Mucosa of descending colon (tissue), 3 donors: ENCODE results near the gene TRANK1. TPM values are rescaled to one million over a fixed set of nuclear protein-coding genes. Genes with fewer than 3 reads are reported as not detected.

ENCODE experiments used
- ATAC-seq: fragments of 200-7000 bp; cut with Tn5 transposase; one replicate; pipeline ENCODE4 v1.9.1; 2020; ENCODE audit warnings: mild to moderate bottlenecking, moderate library complexity
- DNase-seq, 3 donors: peaks; one replicate each; pipeline ENCODE4 v3.0.0-alpha.2; 2020
- H3K36me3 ChIP-seq: fragments of 200-600 bp; one replicate; pipeline ENCODE4 v1.8.0; 2021; ENCODE audit warnings: low read depth, mild to moderate bottlenecking
- H3K4me1 ChIP-seq: fragments of 200-600 bp; one replicate; pipeline ENCODE4 v1.8.0; 2021; ENCODE audit warnings: low read depth, mild to moderate bottlenecking
- H3K4me3 ChIP-seq: fragments of 200-600 bp; one replicate; pipeline ENCODE4 v1.8.0; 2021; ENCODE audit warnings: mild to moderate bottlenecking
- H3K9me3 ChIP-seq: fragments of 200-600 bp; one replicate; pipeline ENCODE4 v1.8.0; 2021; ENCODE audit warnings: mild to moderate bottlenecking
- CTCF ChIP-seq: fragments of 200-600 bp; IDR thresholded peaks from one replicate; pipeline ENCODE4 v1.8.0; 2022; ENCODE audit warnings: antibody characterized with exemption, mild to moderate bottlenecking
- intact Hi-C, 2 donors: fragments of 100-400 bp; cut with DNase I in 1 of 2; cut with micrococcal nuclease in 1 of 2; formaldehyde crosslinking; loops; one replicate each; pipeline versions ENCODE4 v1.11.0 to v1.11.1; 2022; cut with DNase I, micrococcal nuclease
- total RNA-seq, 3 donors: library from RNA; stranded (reverse); fragmentation: NEBNext Ultra II Directional in 2 of 3; extraction: Animal tissue kit (Norgen Biotek cat#: 25700) in 2 of 3; gene quantifications; one replicate each; pipeline versions ENCODE4 v1.2.1 to v1.2.4, GENCODE V29; 2021 to 2023
- donor health status: DM: no; HTN: no; CAD: no; lungs with moderate emphysema.
- donor health status: DM: no; HTN: no; CAD: no.
- donor health status: DM: no; HTN: yes; CAD: no.

The TRANK1 gene
- total RNA-seq, 3 donors from 2014 or later: 78.6 to 163 (median 97.3) TPM

DNA sequence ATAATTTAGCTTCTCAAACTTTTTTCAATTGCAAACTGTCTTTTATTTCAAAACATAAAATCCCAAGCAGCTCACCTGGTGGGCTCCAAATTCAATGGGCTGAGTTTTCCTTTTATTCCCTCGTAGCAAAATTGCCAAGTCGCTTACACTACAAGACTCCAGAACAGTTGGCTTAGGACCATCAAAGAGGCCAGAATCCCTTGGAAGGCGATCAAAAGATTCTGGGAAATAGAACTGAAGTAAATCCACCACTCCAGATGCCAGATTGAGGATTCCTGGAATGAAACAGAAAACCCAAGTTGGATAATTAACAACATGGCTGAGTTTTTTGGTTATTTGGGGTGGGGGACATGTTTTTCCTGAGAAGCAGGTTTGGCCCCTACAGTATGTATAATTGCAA lies 92.8 kb downstream of the TRANK1 start:
- intact Hi-C loops: no loop called here
- TF ChIP-seq CTCF: no peak

GRCh38 chr3:36850743-36851142 lies 94.1 kb downstream of the TRANK1 start:
- TF ChIP-seq CTCF: no peak
- H3K4me3 ChIP-seq: no peak overlapping the region
- H3K9me3 ChIP-seq: no peaks in the 10 kb centered on the region
- H3K36me3 ChIP-seq: no peaks in the 10 kb centered on the region
- no peak for ATAC-seq
- H3K4me1 ChIP-seq: no peaks in the 10 kb centered on the region
- intact Hi-C loops: no loop called here
- DNase-seq: no peak

More for the DNA sequence above, 92.8 kb downstream of the TRANK1 start:
- Histone ChIP-seq H3K4me3 (no peak overlapping the region), H3K36me3 (no peaks in the 10 kb centered on the region), H3K4me1 (no peaks in the 10 kb centered on the region), H3K9me3 (no peaks in the 10 kb centered on the region)
- no peak for ATAC-seq
- DNase-seq: no peak

DNA sequence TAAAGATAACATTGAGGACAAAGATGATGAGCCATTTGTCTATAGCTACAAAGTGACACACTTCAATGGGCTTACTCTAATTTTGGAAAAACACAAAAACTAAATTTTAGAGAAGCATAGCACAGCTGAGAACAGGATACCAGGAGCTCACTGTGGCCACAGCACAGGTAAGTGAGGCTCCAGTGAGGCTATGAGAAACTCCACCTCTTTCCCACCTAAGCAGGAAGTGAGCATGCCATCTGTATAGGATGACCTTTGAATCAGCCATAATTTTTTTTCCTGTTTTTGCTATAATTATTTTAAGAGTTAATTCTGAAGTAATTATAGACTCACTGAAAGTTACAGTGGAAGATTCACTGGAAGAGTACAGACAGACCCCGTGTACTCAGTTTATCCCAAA lies 98.4 kb downstream of the TRANK1 start:
- ATAC-seq (no peak), DNase-seq (no peak)
- Histone ChIP-seq H3K4me3 (no peak overlapping the region), H3K9me3 (no peaks in the 10 kb centered on the region), H3K4me1 (no peaks in the 10 kb centered on the region), H3K36me3 (peaks cover 10% of the 10 kb centered on the region)
- intact Hi-C loops: no loop called here
- no peak for TF ChIP-seq CTCF

DNA sequence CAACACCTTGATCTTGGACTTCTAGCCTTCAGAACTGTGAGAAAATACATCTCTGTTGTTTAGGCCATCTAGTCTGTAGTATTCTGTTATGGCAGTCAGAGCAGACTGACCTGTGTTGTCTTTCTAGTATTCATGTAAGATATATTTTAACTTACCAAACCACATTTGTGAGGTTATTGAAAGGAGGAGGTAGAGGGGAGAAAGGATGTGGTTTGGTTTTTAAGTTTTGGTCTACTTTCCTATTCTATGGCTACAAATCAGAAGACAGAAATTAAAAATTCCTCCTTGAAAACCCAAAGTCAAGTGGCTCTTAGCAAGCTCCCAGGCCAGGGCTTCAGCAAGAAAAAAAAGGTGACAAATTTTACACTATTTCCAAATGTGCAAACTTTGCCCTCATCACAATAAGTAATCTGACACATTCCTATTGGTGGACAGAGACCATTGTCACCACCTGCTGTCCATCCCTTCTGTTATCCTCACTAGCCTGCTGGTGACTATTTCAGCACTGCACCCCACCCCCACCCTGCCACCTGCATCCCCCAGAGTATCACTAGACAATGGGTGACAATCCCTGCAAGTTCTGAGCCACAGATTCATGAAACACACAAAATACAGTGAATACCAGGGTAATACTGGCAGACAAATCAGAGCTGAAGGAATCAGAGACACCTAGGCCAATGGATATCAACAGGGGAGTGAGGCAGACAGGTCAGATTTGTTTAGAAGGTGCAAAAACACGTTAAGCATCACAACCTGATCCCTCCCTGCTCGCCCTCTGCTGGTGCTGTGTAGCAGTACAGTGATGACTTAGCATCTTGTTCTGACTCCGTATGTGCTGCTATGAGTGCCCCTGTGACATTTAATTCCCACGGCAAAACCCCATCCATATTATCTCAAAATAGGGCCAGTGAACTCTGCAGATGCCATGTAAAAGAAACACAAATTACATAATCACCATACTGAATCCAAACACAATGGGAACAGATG lies 101.5 kb downstream of the TRANK1 start:
- H3K4me1 ChIP-seq: no peaks in the 10 kb centered on the region
- peak; percentile 61 for ATAC-seq
- H3K9me3 ChIP-seq: no peaks in the 10 kb centered on the region
- peaks cover 10% of the 10 kb centered on the region for H3K36me3 ChIP-seq
- intact Hi-C loops: no loop called here
- DNase-seq: peak in 1 of 3 donors; percentile 23
- TF ChIP-seq CTCF: no peak
- no peak overlapping the region for H3K4me3 ChIP-seq

GRCh38 chr3:36842275-36842674 lies 102.6 kb downstream of the TRANK1 start:
- ATAC-seq (no peak), DNase-seq (no peak)
- Histone ChIP-seq H3K4me1 (no peaks in the 10 kb centered on the region), H3K9me3 (no peaks in the 10 kb centered on the region), H3K4me3 (no peak overlapping the region), H3K36me3 (peaks cover 10% of the 10 kb centered on the region)
- TF ChIP-seq CTCF: no peak
- intact Hi-C loops: no loop called here
